Measurements from ENCODE around the gene MRTO4. TPM values are rescaled to one million over a fixed set of nuclear protein-coding genes. Genes with fewer than 3 reads are reported as not detected.

Gene MRTO4
- total and polyA plus RNA-seq, 10 of the 15 experiments (the other 5 are each of a cell fraction or from before 2014, with no cell fraction given), result 43.5 to 99.5 (median 69.7) TPM

DNA sequence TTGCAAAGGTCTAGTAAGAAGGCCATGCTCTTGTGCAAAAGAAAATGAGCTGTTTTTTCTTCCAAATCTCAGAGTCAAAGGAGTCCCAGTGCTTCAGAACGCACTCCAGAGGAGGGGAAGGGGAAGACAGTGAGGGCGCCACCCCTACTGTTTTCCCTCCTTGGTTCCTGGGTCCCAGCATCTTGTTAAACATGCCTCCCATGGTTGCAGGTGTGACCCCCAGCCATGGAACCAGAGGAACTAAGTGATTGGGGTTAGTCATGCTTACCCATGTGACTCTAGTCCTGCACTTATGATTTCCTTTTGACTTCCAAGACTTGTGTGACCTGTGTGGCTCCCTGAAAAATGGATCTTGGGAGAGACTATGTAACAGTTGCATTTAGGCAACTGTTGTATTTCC lies 43.0 kb downstream of the MRTO4 start (continued):
- TF ChIP-seq, protein P1, sequence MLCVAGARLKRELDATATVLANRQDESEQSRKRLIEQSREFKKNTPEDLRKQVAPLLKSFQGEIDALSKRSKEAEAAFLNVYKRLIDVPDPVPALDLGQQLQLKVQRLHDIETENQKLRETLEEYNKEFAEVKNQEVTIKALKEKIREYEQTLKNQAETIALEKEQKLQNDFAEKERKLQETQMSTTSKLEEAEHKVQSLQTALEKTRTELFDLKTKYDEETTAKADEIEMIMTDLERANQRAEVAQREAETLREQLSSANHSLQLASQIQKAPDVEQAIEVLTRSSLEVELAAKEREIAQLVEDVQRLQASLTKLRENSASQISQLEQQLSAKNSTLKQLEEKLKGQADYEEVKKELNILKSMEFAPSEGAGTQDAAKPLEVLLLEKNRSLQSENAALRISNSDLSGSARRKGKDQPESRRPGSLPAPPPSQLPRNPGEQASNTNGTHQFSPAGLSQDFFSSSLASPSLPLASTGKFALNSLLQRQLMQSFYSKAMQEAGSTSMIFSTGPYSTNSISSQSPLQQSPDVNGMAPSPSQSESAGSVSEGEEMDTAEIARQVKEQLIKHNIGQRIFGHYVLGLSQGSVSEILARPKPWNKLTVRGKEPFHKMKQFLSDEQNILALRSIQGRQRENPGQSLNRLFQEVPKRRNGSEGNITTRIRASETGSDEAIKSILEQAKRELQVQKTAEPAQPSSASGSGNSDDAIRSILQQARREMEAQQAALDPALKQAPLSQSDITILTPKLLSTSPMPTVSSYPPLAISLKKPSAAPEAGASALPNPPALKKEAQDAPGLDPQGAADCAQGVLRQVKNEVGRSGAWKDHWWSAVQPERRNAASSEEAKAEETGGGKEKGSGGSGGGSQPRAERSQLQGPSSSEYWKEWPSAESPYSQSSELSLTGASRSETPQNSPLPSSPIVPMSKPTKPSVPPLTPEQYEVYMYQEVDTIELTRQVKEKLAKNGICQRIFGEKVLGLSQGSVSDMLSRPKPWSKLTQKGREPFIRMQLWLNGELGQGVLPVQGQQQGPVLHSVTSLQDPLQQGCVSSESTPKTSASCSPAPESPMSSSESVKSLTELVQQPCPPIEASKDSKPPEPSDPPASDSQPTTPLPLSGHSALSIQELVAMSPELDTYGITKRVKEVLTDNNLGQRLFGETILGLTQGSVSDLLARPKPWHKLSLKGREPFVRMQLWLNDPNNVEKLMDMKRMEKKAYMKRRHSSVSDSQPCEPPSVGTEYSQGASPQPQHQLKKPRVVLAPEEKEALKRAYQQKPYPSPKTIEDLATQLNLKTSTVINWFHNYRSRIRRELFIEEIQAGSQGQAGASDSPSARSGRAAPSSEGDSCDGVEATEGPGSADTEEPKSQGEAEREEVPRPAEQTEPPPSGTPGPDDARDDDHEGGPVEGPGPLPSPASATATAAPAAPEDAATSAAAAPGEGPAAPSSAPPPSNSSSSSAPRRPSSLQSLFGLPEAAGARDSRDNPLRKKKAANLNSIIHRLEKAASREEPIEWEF (IDR thresholded peaks at IDR 0.05; ENCODE audit: insufficient replicate concordance, low read depth, low read length), result no peak
- TF ChIP-seq ZNF384 (IDR thresholded peaks at IDR 0.05; ENCODE audit: borderline replicate concordance, low read depth, low read length) (no peak), CBX5 (IDR thresholded peaks at IDR 0.05; ENCODE audit: low read depth) (peak; percentile 57; the same call in 1 of the 2 replicates)

DNA sequence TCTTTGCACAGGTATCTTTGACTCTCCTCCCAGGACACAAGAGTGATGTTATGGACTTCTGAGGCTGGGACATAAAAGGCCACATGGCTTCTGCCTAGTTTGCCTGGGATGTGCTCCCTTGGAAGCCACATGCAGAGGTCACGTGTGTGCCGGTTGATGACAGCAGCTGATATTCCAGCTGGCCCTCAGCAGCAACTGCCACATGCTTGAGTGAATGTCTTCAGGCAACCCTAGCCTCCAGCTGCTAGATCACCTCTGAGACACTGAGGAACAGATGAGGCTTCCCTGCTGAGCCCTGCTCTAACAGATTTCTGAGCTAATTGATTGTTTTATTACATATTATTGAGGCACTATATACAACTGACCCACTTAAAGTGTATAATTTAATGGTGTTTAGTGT lies 48.6 kb downstream of the MRTO4 start:
- H3K4me3 ChIP-seq, result no peak overlapping the region
- in situ Hi-C loops (cut with MboI), result no loop called here
- no peaks in the 10 kb centered on the region for H3K79me2 ChIP-seq (ENCODE audit: control insufficient read depth, insufficient read depth, low read length)
- ChIA-PET POLR2A (no interaction called here), SMC1A (ENCODE audit: uncharacterized antibody, unreplicated experiment) (no interaction called here), CTCF (no interaction called here), RAD21 (ENCODE audit: unreplicated experiment) (no interaction called here)
- DNase-seq (ENCODE audit: low read depth, low spot score), result no peak
- no peak for FAIRE-seq
- peaks cover 6% of the 10 kb centered on the region; the same call in 2 of the 3 replicates for H3K9me3 ChIP-seq (replicated peaks; ENCODE audit: control insufficient read depth, insufficient read depth, low read length)
- no peak overlapping the region for H2AFZ ChIP-seq (ENCODE audit: control insufficient read depth, low read depth, low read length)
- no peaks in the 10 kb centered on the region for H3K4me1 ChIP-seq (ENCODE audit: control insufficient read depth, insufficient read depth, low read length)
- H3K27ac ChIP-seq (ENCODE audit: control insufficient read depth, insufficient read depth), result no peak overlapping the region
- intact Hi-C loops (cut with micrococcal nuclease; ENCODE audit: unreplicated experiment), result no loop called here
- ATAC-seq, result no peak
- H3K4me2 ChIP-seq (ENCODE audit: control insufficient read depth, insufficient read depth), result no peak overlapping the region
- H3K9ac ChIP-seq (ENCODE audit: control insufficient read depth, insufficient read depth, low read length), result no peak overlapping the region
- H3K27me3 ChIP-seq (replicated peaks in 1 of 2; ENCODE audit: control insufficient read depth in 2 of 2, insufficient read depth in 2 of 2, low read length in 1 of 2), result no peaks in the 10 kb centered on the region
- WGBS (ENCODE audit: insufficient coverage, insufficient replicate concordance, low lambda C conversion rate, missing lambda C conversion rate), result 100% methylated on average over 2 of the region's 2 CpGs
- BruUV-seq (replicated peaks), result no TSS peak
- peaks cover 0 to 2% of the 10 kb centered on the region in 2 experiments; a peak in 1 of 4 replicates for H3K36me3 ChIP-seq (ENCODE audit: control insufficient read depth in 2 of 2, insufficient read depth in 2 of 2, low read length in 1 of 2)
- no peaks in the 10 kb centered on the region for H4K20me1 ChIP-seq (ENCODE audit: control insufficient read depth, insufficient read depth)
- TF ChIP-seq, protein P2, sequence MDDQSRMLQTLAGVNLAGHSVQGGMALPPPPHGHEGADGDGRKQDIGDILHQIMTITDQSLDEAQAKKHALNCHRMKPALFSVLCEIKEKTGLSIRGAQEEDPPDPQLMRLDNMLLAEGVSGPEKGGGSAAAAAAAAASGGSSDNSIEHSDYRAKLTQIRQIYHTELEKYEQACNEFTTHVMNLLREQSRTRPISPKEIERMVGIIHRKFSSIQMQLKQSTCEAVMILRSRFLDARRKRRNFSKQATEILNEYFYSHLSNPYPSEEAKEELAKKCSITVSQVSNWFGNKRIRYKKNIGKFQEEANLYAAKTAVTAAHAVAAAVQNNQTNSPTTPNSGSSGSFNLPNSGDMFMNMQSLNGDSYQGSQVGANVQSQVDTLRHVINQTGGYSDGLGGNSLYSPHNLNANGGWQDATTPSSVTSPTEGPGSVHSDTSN (IDR thresholded peaks at IDR 0.05; ENCODE audit: insufficient replicate concordance, low read depth, low read length), result no peak
- TF ChIP-seq, protein P3, sequence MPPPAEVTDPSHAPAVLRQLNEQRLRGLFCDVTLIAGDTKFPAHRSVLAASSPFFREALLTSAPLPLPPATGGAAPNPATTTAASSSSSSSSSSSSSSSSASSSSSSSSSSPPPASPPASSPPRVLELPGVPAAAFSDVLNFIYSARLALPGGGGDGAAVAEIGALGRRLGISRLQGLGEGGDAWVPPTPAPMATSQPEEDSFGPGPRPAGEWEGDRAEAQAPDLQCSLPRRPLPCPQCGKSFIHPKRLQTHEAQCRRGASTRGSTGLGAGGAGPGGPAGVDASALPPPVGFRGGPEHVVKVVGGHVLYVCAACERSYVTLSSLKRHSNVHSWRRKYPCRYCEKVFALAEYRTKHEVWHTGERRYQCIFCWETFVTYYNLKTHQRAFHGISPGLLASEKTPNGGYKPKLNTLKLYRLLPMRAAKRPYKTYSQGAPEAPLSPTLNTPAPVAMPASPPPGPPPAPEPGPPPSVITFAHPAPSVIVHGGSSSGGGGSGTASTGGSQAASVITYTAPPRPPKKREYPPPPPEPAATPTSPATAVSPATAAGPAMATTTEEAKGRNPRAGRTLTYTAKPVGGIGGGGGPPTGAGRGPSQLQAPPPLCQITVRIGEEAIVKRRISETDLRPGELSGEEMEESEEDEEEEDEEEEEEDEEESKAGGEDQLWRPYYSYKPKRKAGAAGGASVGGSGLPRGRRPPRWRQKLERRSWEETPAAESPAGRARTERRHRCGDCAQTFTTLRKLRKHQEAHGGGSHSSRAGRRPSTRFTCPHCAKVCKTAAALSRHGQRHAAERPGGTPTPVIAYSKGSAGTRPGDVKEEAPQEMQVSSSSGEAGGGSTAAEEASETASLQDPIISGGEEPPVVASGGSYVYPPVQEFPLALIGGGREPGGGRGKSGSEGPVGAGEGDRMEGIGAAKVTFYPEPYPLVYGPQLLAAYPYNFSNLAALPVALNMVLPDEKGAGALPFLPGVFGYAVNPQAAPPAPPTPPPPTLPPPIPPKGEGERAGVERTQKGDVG (CRISPR knock-in tag; IDR thresholded peaks at IDR 0.05), result no peak
- no peak for TF ChIP-seq POU2F2 (IDR thresholded peaks at IDR 0.05; ENCODE audit: borderline replicate concordance, low read depth, low read length)
- no peak for TF ChIP-seq FOXM1 (IDR thresholded peaks at IDR 0.05; ENCODE audit: low read depth, low read length)
- TF ChIP-seq, protein P4, sequence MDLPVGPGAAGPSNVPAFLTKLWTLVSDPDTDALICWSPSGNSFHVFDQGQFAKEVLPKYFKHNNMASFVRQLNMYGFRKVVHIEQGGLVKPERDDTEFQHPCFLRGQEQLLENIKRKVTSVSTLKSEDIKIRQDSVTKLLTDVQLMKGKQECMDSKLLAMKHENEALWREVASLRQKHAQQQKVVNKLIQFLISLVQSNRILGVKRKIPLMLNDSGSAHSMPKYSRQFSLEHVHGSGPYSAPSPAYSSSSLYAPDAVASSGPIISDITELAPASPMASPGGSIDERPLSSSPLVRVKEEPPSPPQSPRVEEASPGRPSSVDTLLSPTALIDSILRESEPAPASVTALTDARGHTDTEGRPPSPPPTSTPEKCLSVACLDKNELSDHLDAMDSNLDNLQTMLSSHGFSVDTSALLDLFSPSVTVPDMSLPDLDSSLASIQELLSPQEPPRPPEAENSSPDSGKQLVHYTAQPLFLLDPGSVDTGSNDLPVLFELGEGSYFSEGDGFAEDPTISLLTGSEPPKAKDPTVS (IDR thresholded peaks at IDR 0.05; ENCODE audit: low read depth, low read length), result no peak
- TF ChIP-seq, protein P5, sequence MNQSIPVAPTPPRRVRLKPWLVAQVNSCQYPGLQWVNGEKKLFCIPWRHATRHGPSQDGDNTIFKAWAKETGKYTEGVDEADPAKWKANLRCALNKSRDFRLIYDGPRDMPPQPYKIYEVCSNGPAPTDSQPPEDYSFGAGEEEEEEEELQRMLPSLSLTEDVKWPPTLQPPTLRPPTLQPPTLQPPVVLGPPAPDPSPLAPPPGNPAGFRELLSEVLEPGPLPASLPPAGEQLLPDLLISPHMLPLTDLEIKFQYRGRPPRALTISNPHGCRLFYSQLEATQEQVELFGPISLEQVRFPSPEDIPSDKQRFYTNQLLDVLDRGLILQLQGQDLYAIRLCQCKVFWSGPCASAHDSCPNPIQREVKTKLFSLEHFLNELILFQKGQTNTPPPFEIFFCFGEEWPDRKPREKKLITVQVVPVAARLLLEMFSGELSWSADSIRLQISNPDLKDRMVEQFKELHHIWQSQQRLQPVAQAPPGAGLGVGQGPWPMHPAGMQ (IDR thresholded peaks at IDR 0.05; ENCODE audit: borderline replicate concordance), result no peak

All from GM12878 (cell line).